Measurements from ENCODE around the gene FETUB.

The FETUB gene, protein sequence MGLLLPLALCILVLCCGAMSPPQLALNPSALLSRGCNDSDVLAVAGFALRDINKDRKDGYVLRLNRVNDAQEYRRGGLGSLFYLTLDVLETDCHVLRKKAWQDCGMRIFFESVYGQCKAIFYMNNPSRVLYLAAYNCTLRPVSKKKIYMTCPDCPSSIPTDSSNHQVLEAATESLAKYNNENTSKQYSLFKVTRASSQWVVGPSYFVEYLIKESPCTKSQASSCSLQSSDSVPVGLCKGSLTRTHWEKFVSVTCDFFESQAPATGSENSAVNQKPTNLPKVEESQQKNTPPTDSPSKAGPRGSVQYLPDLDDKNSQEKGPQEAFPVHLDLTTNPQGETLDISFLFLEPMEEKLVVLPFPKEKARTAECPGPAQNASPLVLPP

DNA sequence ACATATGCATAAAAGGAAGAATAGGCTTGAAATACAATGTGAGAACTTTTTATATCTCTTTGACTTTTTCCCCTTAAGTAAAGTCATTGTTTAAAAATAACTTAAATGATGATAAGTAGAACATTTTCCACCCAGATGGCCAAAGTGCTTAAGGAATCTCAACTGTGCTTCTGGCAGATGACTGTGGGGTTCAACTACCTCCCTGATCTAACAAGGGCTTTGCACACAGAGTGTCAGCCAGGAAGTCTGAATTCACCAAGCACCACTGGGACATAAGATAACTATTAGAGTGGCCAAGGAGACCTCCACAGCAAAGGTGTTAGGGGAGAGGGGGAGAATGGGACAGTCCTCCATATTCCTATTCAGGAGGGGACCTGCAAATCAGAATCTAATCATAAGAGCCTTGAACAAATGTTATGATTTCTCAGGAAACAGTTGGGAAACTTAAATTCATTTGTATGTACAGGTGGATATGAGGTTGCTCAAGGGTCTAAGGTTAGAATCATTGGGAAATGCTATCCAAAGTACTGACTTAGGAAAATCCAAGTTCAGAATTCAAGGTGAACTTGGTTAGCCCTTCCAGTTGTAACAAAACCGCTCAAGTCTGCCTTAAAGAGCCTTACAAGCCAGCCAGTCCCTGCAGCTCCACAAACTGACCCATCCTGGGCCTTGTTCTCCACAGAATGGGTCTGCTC is at the start of gene FETUB:
Gene FETUB (plus strand): TSS at position 622 of the 695 bp plus-strand sequence. CDS start 62 bp downstream, at position 684.
- Histone ChIP-seq H3K9me3 (ENCODE audit: control insufficient read depth in 2 of 2, low read length in 2 of 2) (no peaks in the 10 kb centered on the region), H3K27me3 (ENCODE audit: control insufficient read depth in 2 of 2, insufficient read depth in 2 of 2, low read length in 2 of 2) (peaks cover 0 to 3% of the 10 kb centered on the region in 2 donors), H3K9ac (ENCODE audit: low read depth in 1 of 2, low read length in 2 of 2) (no peak within 1 kb of the TSS), H3K27ac (ENCODE audit: low read depth in 2 of 2, low read length in 2 of 2) (no peak within 1 kb of the TSS), H3K4me1 (ENCODE audit: control insufficient read depth in 2 of 2, insufficient read depth in 2 of 2, low read length in 2 of 2) (peaks cover 6 to 14% of the 10 kb centered on the region in 2 donors), H3K4me3 (ENCODE audit: low read length in 2 of 2) (no peak within 1 kb of the TSS), H3K36me3 (ENCODE audit: control insufficient read depth in 2 of 2, insufficient read depth in 2 of 2, low read length in 2 of 2) (no peaks in the 10 kb centered on the region)

DNA sequence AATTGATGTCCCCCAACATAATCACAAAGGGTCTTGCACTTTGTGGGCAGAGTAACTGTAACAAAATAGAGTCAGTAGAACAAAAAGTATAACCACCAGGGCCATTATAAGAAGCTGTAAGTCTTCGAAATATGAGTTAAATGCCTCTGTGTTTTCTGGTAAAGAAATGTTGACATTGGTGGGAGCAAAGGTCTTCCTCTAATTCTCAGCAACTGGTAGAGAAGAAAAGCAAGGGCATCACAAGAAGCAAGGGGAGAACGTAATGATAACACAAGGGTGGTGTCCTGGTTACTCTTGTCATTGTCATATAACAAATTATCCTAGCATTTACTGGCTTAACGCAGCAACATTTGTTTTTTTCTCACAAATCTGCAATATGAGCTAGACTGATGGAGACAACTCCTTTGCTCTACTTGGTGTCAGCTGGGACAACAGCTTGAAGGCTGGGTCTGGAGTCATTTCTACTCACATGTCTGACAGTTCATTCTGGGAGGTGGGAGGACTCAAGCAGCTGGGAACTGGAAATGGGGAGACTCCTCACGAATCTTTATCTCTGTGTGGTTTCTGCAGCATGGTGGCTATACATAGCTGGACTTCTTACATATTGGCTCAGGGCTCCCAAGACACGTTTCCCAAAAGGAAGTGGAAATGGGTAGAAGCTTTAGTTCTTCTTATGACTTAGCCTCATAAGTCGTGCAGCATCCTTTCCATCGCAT is 49.5 kb upstream of the FETUB start:
- no peak overlapping the region for H3K4me3 ChIP-seq (ENCODE audit: low read length in 2 of 2)
- no peaks in the 10 kb centered on the region for H3K9me3 ChIP-seq (ENCODE audit: control insufficient read depth in 2 of 2, low read length in 2 of 2)
- no peak overlapping the region for H3K9ac ChIP-seq (ENCODE audit: low read depth in 1 of 2, low read length in 2 of 2)
- H3K36me3 ChIP-seq (ENCODE audit: control insufficient read depth in 2 of 2, insufficient read depth in 2 of 2, low read length in 2 of 2) = peaks cover 4% of the 10 kb centered on the region in 2 donors
- no peaks in the 10 kb centered on the region for H3K4me1 ChIP-seq (ENCODE audit: control insufficient read depth in 2 of 2, insufficient read depth in 2 of 2, low read length in 2 of 2)
- H3K27me3 ChIP-seq (ENCODE audit: control insufficient read depth in 2 of 2, insufficient read depth in 2 of 2, low read length in 2 of 2) = no peaks in the 10 kb centered on the region
- H3K27ac ChIP-seq (ENCODE audit: low read depth in 2 of 2, low read length in 2 of 2) = no peak overlapping the region

DNA sequence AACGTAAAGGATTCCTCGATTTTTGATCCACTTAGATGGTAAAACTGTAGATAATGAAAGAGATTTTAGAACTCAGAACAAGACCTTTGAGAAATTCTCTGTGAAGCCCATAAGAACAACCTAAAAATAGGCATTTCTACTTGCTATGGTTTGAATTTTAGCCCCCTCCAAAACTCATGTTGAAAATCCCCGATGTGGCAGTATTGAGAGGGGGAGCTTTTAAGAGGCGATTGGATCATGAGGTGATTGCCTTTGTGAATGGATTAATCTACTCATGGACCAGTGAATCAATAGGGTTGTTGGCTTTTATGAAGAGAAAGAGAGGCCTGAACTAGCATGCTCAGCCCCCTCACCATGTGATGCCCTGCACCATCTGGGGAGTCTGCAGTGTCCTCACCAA is 47.5 kb upstream of the FETUB start:
- no peak overlapping the region for H3K27ac ChIP-seq (ENCODE audit: low read depth in 2 of 2, low read length in 2 of 2)
- H3K4me3 ChIP-seq (ENCODE audit: low read length in 2 of 2) = no peak overlapping the region
- no peaks in the 10 kb centered on the region for H3K9me3 ChIP-seq (ENCODE audit: control insufficient read depth in 2 of 2, low read length in 2 of 2)
- H3K9ac ChIP-seq (ENCODE audit: low read depth in 1 of 2, low read length in 2 of 2) = no peak overlapping the region
- no peaks in the 10 kb centered on the region for H3K36me3 ChIP-seq (ENCODE audit: control insufficient read depth in 2 of 2, insufficient read depth in 2 of 2, low read length in 2 of 2)
- H3K27me3 ChIP-seq (ENCODE audit: control insufficient read depth in 2 of 2, insufficient read depth in 2 of 2, low read length in 2 of 2) = no peaks in the 10 kb centered on the region
- no peaks in the 10 kb centered on the region for H3K4me1 ChIP-seq (ENCODE audit: control insufficient read depth in 2 of 2, insufficient read depth in 2 of 2, low read length in 2 of 2)

DNA sequence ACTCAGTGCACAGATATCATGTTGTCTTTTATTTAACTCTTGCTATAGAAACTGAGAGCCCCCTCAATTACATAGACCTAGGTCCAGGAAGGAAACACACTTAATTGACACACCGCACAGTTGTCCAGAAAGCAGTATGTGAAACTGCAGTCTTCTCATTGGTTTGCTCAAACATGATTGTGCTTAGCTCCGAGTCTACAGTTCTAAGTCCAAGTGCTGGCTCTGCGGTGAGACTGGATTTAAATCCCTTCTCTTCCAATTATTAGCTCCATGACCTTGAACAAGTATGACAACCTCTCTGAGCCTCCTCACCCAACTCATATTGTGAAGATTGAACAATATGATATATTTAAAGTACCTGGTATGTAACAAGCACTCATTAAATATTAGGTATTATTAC is 46.3 kb upstream of the FETUB start:
- H3K36me3 ChIP-seq (ENCODE audit: control insufficient read depth in 2 of 2, insufficient read depth in 2 of 2, low read length in 2 of 2) = no peaks in the 10 kb centered on the region
- H3K4me1 ChIP-seq (ENCODE audit: control insufficient read depth in 2 of 2, insufficient read depth in 2 of 2, low read length in 2 of 2) = no peaks in the 10 kb centered on the region
- no peak overlapping the region for H3K4me3 ChIP-seq (ENCODE audit: low read length in 2 of 2)
- no peak overlapping the region for H3K27ac ChIP-seq (ENCODE audit: low read depth in 2 of 2, low read length in 2 of 2)
- H3K27me3 ChIP-seq (ENCODE audit: control insufficient read depth in 2 of 2, insufficient read depth in 2 of 2, low read length in 2 of 2) = no peaks in the 10 kb centered on the region
- H3K9me3 ChIP-seq (ENCODE audit: control insufficient read depth in 2 of 2, low read length in 2 of 2) = no peaks in the 10 kb centered on the region
- H3K9ac ChIP-seq (ENCODE audit: low read depth in 1 of 2, low read length in 2 of 2) = no peak overlapping the region

DNA sequence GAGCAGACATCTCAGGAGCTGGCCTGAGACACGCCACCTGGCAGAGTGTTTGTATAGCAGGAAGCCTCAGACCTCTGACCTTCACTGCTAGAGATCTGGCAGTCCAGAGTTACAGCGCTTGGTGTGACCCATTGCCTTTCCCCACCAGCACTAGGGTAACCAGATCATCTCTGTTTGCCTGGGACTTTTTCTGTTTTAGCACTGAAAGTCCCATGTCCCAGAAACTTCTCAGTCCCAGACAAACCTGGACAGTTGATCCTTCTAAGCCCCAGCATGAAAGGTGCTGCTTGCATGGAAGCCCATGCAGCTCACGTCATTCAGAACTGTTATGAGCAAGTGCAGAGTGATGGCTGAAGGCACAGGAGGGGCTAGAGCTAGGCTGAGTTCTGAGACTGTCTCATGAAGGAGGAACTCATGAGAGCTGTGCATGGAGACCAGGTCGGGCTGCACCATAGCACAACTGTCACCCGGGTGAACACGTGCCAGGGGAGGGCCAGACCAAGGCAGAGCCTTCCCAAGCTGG is 45.5 kb upstream of the FETUB start:
- Histone ChIP-seq H3K9ac (ENCODE audit: low read depth in 1 of 2, low read length in 2 of 2) (no peak overlapping the region), H3K27me3 (ENCODE audit: control insufficient read depth in 2 of 2, insufficient read depth in 2 of 2, low read length in 2 of 2) (no peaks in the 10 kb centered on the region), H3K36me3 (ENCODE audit: control insufficient read depth in 2 of 2, insufficient read depth in 2 of 2, low read length in 2 of 2) (no peaks in the 10 kb centered on the region), H3K4me3 (ENCODE audit: low read length in 2 of 2) (no peak overlapping the region), H3K9me3 (ENCODE audit: control insufficient read depth in 2 of 2, low read length in 2 of 2) (no peaks in the 10 kb centered on the region), H3K4me1 (ENCODE audit: control insufficient read depth in 2 of 2, insufficient read depth in 2 of 2, low read length in 2 of 2) (peaks cover 0 to 2% of the 10 kb centered on the region in 2 donors), H3K27ac (ENCODE audit: low read depth in 2 of 2, low read length in 2 of 2) (no peak overlapping the region)

DNA sequence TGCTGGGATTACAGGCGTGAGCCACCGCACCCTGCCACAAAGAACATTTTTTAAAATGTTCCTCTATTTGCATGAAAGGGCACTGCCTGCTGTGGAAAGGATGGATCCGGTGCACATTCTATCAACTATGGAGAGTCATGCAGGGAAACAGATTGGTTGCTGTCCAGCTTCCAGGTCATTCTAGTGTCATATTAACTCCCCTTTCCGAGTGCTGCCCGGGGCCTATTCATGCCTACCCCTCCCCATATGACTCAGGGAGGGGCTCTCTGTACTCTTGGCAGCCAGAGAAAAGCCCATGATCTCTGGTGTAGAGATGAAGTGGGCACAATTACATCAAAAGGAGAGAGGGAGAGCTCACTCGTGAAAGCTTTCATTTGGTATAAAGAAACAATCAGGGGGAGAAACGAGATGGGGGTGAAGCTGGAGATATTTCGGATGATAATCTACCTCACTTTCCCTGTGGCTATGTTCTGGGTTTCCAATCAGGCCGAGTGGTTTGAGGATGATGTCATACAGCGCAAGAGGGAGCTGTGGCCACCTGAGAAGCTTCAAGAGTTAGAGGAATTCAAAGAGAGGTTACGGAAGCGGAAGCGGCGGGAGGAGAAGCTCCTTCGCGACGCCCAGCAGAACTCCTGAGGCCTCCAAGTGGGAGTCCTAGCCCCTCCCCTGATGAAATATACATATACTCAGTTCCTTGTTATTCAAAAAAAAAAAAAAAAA is 43.5 kb upstream of the FETUB start:
- no peak overlapping the region for H3K9ac ChIP-seq (ENCODE audit: low read depth in 1 of 2, low read length in 2 of 2)
- H3K27ac ChIP-seq (ENCODE audit: low read depth in 2 of 2, low read length in 2 of 2) = no peak overlapping the region
- no peaks in the 10 kb centered on the region for H3K27me3 ChIP-seq (ENCODE audit: control insufficient read depth in 2 of 2, insufficient read depth in 2 of 2, low read length in 2 of 2)
- peaks cover 0 to 4% of the 10 kb centered on the region in 2 donors for H3K4me1 ChIP-seq (ENCODE audit: control insufficient read depth in 2 of 2, insufficient read depth in 2 of 2, low read length in 2 of 2)
- no peak overlapping the region for H3K4me3 ChIP-seq (ENCODE audit: low read length in 2 of 2)
- no peaks in the 10 kb centered on the region for H3K9me3 ChIP-seq (ENCODE audit: control insufficient read depth in 2 of 2, low read length in 2 of 2)
- no peaks in the 10 kb centered on the region for H3K36me3 ChIP-seq (ENCODE audit: control insufficient read depth in 2 of 2, insufficient read depth in 2 of 2, low read length in 2 of 2)

DNA sequence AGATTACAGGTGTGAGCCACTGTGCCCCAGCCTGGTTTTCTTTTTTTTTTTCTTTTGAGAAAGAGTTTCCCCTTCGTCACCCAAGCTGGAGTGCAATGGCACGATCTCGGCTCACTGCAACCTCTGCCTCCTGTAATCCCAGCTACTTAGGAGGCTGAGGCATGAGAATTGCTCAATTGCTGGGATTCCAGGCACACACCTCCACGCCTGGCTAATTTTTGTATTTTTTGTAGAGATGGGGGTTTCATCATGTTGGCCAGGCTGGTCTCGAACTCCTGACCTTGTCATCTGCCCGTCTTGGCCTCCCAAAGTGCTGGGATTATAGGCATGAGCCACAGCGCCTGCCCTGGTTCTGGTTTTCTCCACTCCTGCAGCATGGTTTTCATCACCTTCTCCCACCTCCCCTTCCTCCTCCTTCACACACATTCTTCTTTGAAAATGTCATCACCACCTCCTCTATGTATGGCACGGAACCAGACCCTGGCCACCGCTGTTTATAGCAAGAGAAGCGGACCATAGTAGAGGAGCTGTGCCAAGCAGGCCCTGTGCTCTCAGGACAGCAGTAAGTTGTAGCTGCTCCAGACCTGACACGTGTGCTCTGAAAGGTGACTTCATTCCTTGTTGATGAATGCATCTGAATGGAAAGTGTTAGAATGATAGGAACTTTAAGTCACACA is 42.0 kb upstream of the FETUB start:
- H3K27ac ChIP-seq (ENCODE audit: low read depth in 2 of 2, low read length in 2 of 2) = no peak overlapping the region

GRCh38 chr3:186598794-186599141 is 41.4 kb upstream of the FETUB start:
- no peak overlapping the region for H3K4me3 ChIP-seq (ENCODE audit: low read length in 2 of 2)
- no peak overlapping the region for H3K9ac ChIP-seq (ENCODE audit: low read depth in 1 of 2, low read length in 2 of 2)
- no peaks in the 10 kb centered on the region for H3K36me3 ChIP-seq (ENCODE audit: control insufficient read depth in 2 of 2, insufficient read depth in 2 of 2, low read length in 2 of 2)
- no peak overlapping the region for H3K27ac ChIP-seq (ENCODE audit: low read depth in 2 of 2, low read length in 2 of 2)
- H3K4me1 ChIP-seq (ENCODE audit: control insufficient read depth in 2 of 2, insufficient read depth in 2 of 2, low read length in 2 of 2) = peaks cover 0 to 4% of the 10 kb centered on the region in 2 donors
- no peaks in the 10 kb centered on the region for H3K27me3 ChIP-seq (ENCODE audit: control insufficient read depth in 2 of 2, insufficient read depth in 2 of 2, low read length in 2 of 2)
- H3K9me3 ChIP-seq (ENCODE audit: control insufficient read depth in 2 of 2, low read length in 2 of 2) = no peaks in the 10 kb centered on the region

More for the DNA sequence above, 42.0 kb upstream of the FETUB start:
- Histone ChIP-seq H3K4me3 (ENCODE audit: low read length in 2 of 2) (no peak overlapping the region), H3K27me3 (ENCODE audit: control insufficient read depth in 2 of 2, insufficient read depth in 2 of 2, low read length in 2 of 2) (no peaks in the 10 kb centered on the region), H3K4me1 (ENCODE audit: control insufficient read depth in 2 of 2, insufficient read depth in 2 of 2, low read length in 2 of 2) (peaks cover 0 to 4% of the 10 kb centered on the region in 2 donors), H3K9ac (ENCODE audit: low read depth in 1 of 2, low read length in 2 of 2) (no peak overlapping the region), H3K36me3 (ENCODE audit: control insufficient read depth in 2 of 2, insufficient read depth in 2 of 2, low read length in 2 of 2) (no peaks in the 10 kb centered on the region), H3K9me3 (ENCODE audit: control insufficient read depth in 2 of 2, low read length in 2 of 2) (no peaks in the 10 kb centered on the region)

DNA sequence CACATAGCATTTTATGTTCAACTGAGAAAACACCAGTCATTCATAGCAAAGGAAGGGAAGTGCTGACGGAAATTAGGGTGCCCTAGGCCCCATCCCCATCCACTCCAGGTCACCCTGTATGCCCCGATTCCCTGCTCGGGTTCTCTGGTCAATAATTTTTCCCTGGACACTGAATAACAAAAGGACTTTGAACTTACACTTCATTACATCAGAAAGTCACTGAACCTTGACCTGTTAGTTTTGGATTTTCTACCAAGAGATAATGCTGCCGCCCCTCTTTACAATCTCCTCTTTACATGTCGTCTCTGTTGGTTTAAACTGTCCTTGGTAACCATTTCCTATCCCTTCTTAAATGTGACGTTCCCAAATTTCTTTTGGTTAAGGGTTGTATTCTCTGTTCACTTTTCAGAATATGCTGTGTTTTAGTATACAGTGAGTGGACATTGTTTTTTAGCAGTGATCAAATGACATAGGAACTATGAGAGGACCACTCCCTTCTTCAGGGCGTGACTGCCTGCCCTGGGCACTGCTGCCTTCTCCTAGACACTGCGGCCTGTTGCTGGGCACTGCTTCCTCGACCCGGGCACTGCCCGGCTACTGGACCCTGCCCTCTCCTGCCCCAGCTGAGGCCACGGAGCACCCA is 40.9 kb upstream of the FETUB start:
- peaks cover 0 to 4% of the 10 kb centered on the region in 2 donors for H3K4me1 ChIP-seq (ENCODE audit: control insufficient read depth in 2 of 2, insufficient read depth in 2 of 2, low read length in 2 of 2)
- no peaks in the 10 kb centered on the region for H3K9me3 ChIP-seq (ENCODE audit: control insufficient read depth in 2 of 2, low read length in 2 of 2)
- H3K9ac ChIP-seq (ENCODE audit: low read depth in 1 of 2, low read length in 2 of 2) = no peak overlapping the region
- no peak overlapping the region for H3K4me3 ChIP-seq (ENCODE audit: low read length in 2 of 2)
- no peak overlapping the region for H3K27ac ChIP-seq (ENCODE audit: low read depth in 2 of 2, low read length in 2 of 2)
- no peaks in the 10 kb centered on the region for H3K27me3 ChIP-seq (ENCODE audit: control insufficient read depth in 2 of 2, insufficient read depth in 2 of 2, low read length in 2 of 2)
- no peaks in the 10 kb centered on the region for H3K36me3 ChIP-seq (ENCODE audit: control insufficient read depth in 2 of 2, insufficient read depth in 2 of 2, low read length in 2 of 2)

Data from mucosa of rectum (tissue), 2 donors.